Thyroid gland (tissue), 4 donors: ENCODE results near the gene CCSER1. TPM values are rescaled to one million over a fixed set of nuclear protein-coding genes. Genes with fewer than 3 reads are reported as not detected.

ENCODE experiments used
- DNase-seq, 2 donors: peaks; one replicate each; pipeline ENCODE4 v3.0.0-alpha.2; 2019
- H3K27ac ChIP-seq, 3 donors: fragments of 200-600 bp; sonication (generic); 1 replicate in 2 of 3; 2 replicates in 1 of 3; pipeline ENCODE4 v1.5.1; 2016 to 2019; ENCODE audit warnings: mild to moderate bottlenecking in 1 of 3, moderate library complexity in 1 of 3
- H3K27me3 ChIP-seq: fragments of 200-600 bp; sonication (generic); one replicate; pipeline ENCODE4 v1.5.1; 2019
- H3K36me3 ChIP-seq, 2 donors: fragments of 200-600 bp; sonication (generic); one replicate each; pipeline ENCODE4 v1.5.1; 2016 to 2019
- H3K4me1 ChIP-seq, 2 donors: fragments of 200-600 bp; sonication (generic); one replicate each; pipeline ENCODE4 v1.5.1; 2017 to 2019
- H3K4me3 ChIP-seq, 3 donors: fragments of 200-600 bp; sonication (generic); replicated peaks in 1 of 3; 1 replicate in 2 of 3; 2 replicates in 1 of 3; pipeline ENCODE4 v1.5.1; 2016; ENCODE audit warnings: mild to moderate bottlenecking in 1 of 3
- H3K9me3 ChIP-seq: fragments of 200-600 bp; sonication (generic); one replicate; pipeline ENCODE4 v1.5.1; 2017
- CTCF ChIP-seq, 6 experiments: fragments of 200-600 bp in 3 of 6; fragments of 450-650 bp in 3 of 6; sonication (generic) in 3 of 6; IDR thresholded peaks; one replicate each; pipeline ENCODE4 v1.5.1; 2016 to 2019; ENCODE audit warnings: antibody characterized with exemption in 6 of 6, mild to moderate bottlenecking in 2 of 6, inconsistent platforms in 1 of 6, moderate library complexity in 1 of 6
- POLR2A ChIP-seq, 2 donors: fragments of 450-650 bp; IDR thresholded peaks; one replicate each; pipeline ENCODE4 v1.6.1; 2017; ENCODE audit warnings: antibody characterized with exemption in 2 of 2, mild to moderate bottlenecking in 2 of 2, moderate library complexity in 1 of 2
- whole genome bisulfite sequencing, 2 donors: methylation state at CpG; one replicate each; pipeline ENCODE4 v1.1.5; 2017; 5-methylcytosine and 5-hydroxymethylcytosine counted together
- intact Hi-C: fragments of 100-400 bp; cut with DNase I; formaldehyde crosslinking; loops from one replicate; pipeline ENCODE4 v1.15.1; 2023
- total RNA-seq, 4 donors: library from RNA; depleted of rRNA; stranded (reverse); fragments of >200 nt; gene quantifications; one replicate each; pipeline ENCODE4 v1.2.3, GENCODE V29; 2016

Gene CCSER1
- total RNA-seq, 4 donors from 2014 or later = 37.7 to 52.3 (median 43.3) TPM

- intact Hi-C loops = no loop called here
- no peak for TF ChIP-seq CTCF (IDR thresholded peaks at IDR 0.05)
- TF ChIP-seq POLR2A (IDR thresholded peaks at IDR 0.05) = no peak
- H3K4me3 ChIP-seq = no peak overlapping the region
These were observed 1375.2 kb downstream of the CCSER1 start for GRCh38 chr4:91502365-91502764.

GRCh38 chr4:91513326-91513725 lies 1386.1 kb downstream of the CCSER1 start:
- Histone ChIP-seq H3K4me1 (no peaks in the 10 kb centered on the region), H3K4me3 (no peak overlapping the region), H3K27ac (no peak overlapping the region), H3K36me3 (no peaks in the 10 kb centered on the region), H3K9me3 (no peaks in the 10 kb centered on the region), H3K27me3 (no peaks in the 10 kb centered on the region)
- intact Hi-C loops = no loop called here
- no peak for TF ChIP-seq POLR2A (IDR thresholded peaks at IDR 0.05)
- no peak for TF ChIP-seq CTCF (IDR thresholded peaks at IDR 0.05)
- DNase-seq = no peak

More at GRCh38 chr4:91502365-91502764, 1375.2 kb downstream of the CCSER1 start:
- H3K9me3 ChIP-seq = no peaks in the 10 kb centered on the region
- DNase-seq = no peak
- no peaks in the 10 kb centered on the region for H3K4me1 ChIP-seq
- no peak overlapping the region for H3K27ac ChIP-seq
- no peaks in the 10 kb centered on the region for H3K27me3 ChIP-seq
- H3K36me3 ChIP-seq = no peaks in the 10 kb centered on the region

- Histone ChIP-seq H3K4me3 (no peak overlapping the region), H3K27me3 (no peaks in the 10 kb centered on the region), H3K9me3 (no peaks in the 10 kb centered on the region), H3K4me1 (no peaks in the 10 kb centered on the region), H3K27ac (no peak overlapping the region), H3K36me3 (no peaks in the 10 kb centered on the region)
- WGBS, 2 donors = 88 to 97% methylated on average over 5 of the region's 6 CpGs
- TF ChIP-seq CTCF (IDR thresholded peaks at IDR 0.05) (no peak), POLR2A (IDR thresholded peaks at IDR 0.05) (no peak)
- DNase-seq = no peak
- intact Hi-C loops = no loop called here
These were observed 1392.0 kb downstream of the CCSER1 start for GRCh38 chr4:91519155-91519554.

GRCh38 chr4:91525621-91526020 lies 1398.4 kb downstream of the CCSER1 start:
- WGBS, 2 donors = 75 to 78% methylated on average over 1 of the region's 1 CpG
- Histone ChIP-seq H3K4me3 (no peak overlapping the region), H3K27ac (no peak overlapping the region), H3K36me3 (no peaks in the 10 kb centered on the region), H3K9me3 (no peaks in the 10 kb centered on the region), H3K27me3 (no peaks in the 10 kb centered on the region), H3K4me1 (no peaks in the 10 kb centered on the region)
- intact Hi-C loops = no loop called here
- no peak for DNase-seq
- no peak for TF ChIP-seq CTCF (IDR thresholded peaks at IDR 0.05)

- TF ChIP-seq POLR2A (IDR thresholded peaks at IDR 0.05) = no peak
- TF ChIP-seq CTCF (IDR thresholded peaks at IDR 0.05) = no peak
These were observed 1399.9 kb downstream of the CCSER1 start for GRCh38 chr4:91527056-91527455.

More at GRCh38 chr4:91527056-91527455, 1399.9 kb downstream of the CCSER1 start:
- Histone ChIP-seq H3K36me3 (no peaks in the 10 kb centered on the region), H3K4me3 (no peak overlapping the region), H3K4me1 (no peaks in the 10 kb centered on the region), H3K9me3 (no peaks in the 10 kb centered on the region), H3K27ac (no peak overlapping the region), H3K27me3 (no peaks in the 10 kb centered on the region)
- no peak for DNase-seq
- intact Hi-C loops = no loop called here
